ENCODE results near the gene ODAD4. TPM values are rescaled to one million over a fixed set of nuclear protein-coding genes. Genes with fewer than 3 reads are reported as not detected.
"Not testable (repeated sequence)": the region's sequence is repeated elsewhere in the genome, so short reads cannot be mapped to it uniquely, and the experiment has no call there.

ODAD4 gene
- total RNA-seq, 2 experiments from 2014 or later = 0.89 to 0.97 TPM

GRCh38 chr17:41915566-41915965, 14.9 kb upstream of the ODAD4 start:
- no peak for DNase-seq
- H3K27me3 Mint-ChIP-seq (ENCODE audit: low read depth) = no peaks in the 10 kb centered on the region
- no peak overlapping the region for H3K27ac Mint-ChIP-seq
- peaks cover 44% of the 10 kb centered on the region for H3K4me1 Mint-ChIP-seq (ENCODE audit: low read depth)
- no peak for ATAC-seq
- no peak overlapping the region for H3K4me3 Mint-ChIP-seq
- no peaks in the 10 kb centered on the region for H3K9me3 Mint-ChIP-seq (ENCODE audit: insufficient read depth)
- POLR2A ChIA-PET = interaction anchor here (1.0 kb wide), 1 partner anchor 15 kb away, joined by 3 read pairs; the partner anchor contains the start of gene ODAD4
- peaks cover 50% of the 10 kb centered on the region for H3K36me3 Mint-ChIP-seq (ENCODE audit: low read depth)
- CTCF ChIA-PET = interaction anchor here (1.2 kb wide), 1 partner anchor 45 kb away, joined by 3 read pairs; no protein-coding TSS in a partner anchor

- Mint-ChIP-seq H3K27ac (peak overlapping the region; percentile 95), H3K9me3 (ENCODE audit: insufficient read depth) (no peaks in the 10 kb centered on the region), H3K4me3 (peak overlapping the region; percentile 93)
Measured at GRCh38 chr17:41917192-41917591, 13.2 kb upstream of the ODAD4 start.

DNA sequence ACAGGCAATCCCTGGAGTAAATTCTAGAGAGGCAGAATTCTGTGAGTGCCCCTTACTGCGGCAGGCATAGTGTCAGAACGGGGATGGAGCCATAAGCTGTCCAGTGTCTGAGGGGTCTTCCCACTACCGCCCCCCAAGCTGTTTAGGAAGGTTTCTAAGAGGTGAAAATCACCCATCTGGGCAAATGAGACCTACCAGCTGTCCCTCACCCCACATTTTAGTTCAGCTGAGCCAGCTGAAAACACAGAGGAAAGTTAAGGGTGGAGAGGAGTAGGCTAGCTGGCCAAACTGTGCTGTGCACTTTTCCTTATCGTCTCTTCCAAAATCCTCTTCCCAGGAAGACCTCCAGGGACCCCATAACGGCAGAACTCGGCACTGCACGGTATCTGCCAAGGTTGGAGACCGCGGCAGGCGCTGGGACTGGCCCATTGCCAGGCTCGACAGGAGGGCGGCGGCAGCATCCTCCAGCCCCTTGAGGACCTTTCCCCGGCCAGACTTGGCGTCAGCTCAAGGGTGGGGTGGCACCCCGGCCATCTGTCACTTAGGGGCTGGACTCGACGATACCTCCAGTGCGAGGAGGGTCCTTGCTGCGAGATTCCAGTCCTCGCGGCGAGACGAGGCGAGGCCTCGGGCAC, 12.6 kb upstream of the ODAD4 start:
- no peaks in the 10 kb centered on the region for H3K27me3 Mint-ChIP-seq (ENCODE audit: low read depth)
- peaks cover 31% of the 10 kb centered on the region for H3K36me3 Mint-ChIP-seq (ENCODE audit: low read depth)
- H3K9me3 Mint-ChIP-seq (ENCODE audit: insufficient read depth) = no peaks in the 10 kb centered on the region
- CTCF ChIA-PET = interaction anchor here (1.0 to 1.6 kb wide), 5 partner anchors 8 to 201 kb away, joined by 3 to 13 read pairs (median 4); partner anchors contain the start of genes DNAJC7 and ODAD4
- peaks cover 44% of the 10 kb centered on the region for H3K4me1 Mint-ChIP-seq (ENCODE audit: low read depth)
- POLR2A ChIA-PET = interaction anchor here (0.8 to 2.9 kb wide), 10 partner anchors 8 to 692 kb away, joined by 3 to 49 read pairs (median 8); partner anchors contain the start of genes CNP, DHX58, DNAJC7 and EIF1
- ATAC-seq (peak; percentile 15), DNase-seq (peak; percentile 45)
- H3K4me3 Mint-ChIP-seq = peak overlapping the region; percentile 93
- H3K27ac Mint-ChIP-seq = peak overlapping the region; percentile 95

More at GRCh38 chr17:41917192-41917591, 13.2 kb upstream of the ODAD4 start:
- ChIA-PET CTCF (interaction anchor here (0.5 to 1.5 kb wide), 3 partner anchors 9 to 270 kb away, joined by 3 to 4 read pairs (median 4); partner anchors contain the start of gene DNAJC7), POLR2A (interaction anchor here (1.1 to 2.9 kb wide), 5 partner anchors 12 to 693 kb away, joined by 3 to 49 read pairs (median 8); partner anchors contain the start of genes EIF1, KLHL11, ODAD4 and TUBG1)
- H3K27me3 Mint-ChIP-seq (ENCODE audit: low read depth) = no peaks in the 10 kb centered on the region
- ATAC-seq (no peak), DNase-seq (no peak)
- peaks cover 44% of the 10 kb centered on the region for H3K4me1 Mint-ChIP-seq (ENCODE audit: low read depth)
- peaks cover 37% of the 10 kb centered on the region for H3K36me3 Mint-ChIP-seq (ENCODE audit: low read depth)

GRCh38 chr17:41918314-41919164, 11.9 kb upstream of the ODAD4 start, which contains the start of gene ACLY:
ACLY (minus strand) TSS chr17:41918951; CDS start chr17:41913873, 5,078 bp downstream.
- ChIA-PET POLR2A (interaction anchor here (0.5 to 2.9 kb wide), 14 partner anchors 9 to 362 kb away, joined by 3 to 49 read pairs (median 6); partner anchors contain the start of genes CNP, DHX58, DNAJC7 and EIF1), CTCF (interaction anchor here (0.8 to 1.6 kb wide), 6 partner anchors 8 to 200 kb away, joined by 3 to 13 read pairs (median 4); partner anchors contain the start of genes DNAJC7 and ODAD4)
- peak; percentile 98 for DNase-seq
- H3K4me3 Mint-ChIP-seq = peak within 1 kb of the TSS; percentile 93
- peak; percentile 94 for ATAC-seq
- H3K27ac Mint-ChIP-seq = peak within 1 kb of the TSS; percentile 95
- peaks cover 41% of the 10 kb centered on the region for H3K4me1 Mint-ChIP-seq (ENCODE audit: low read depth)
- H3K27me3 Mint-ChIP-seq (ENCODE audit: low read depth) = no peaks in the 10 kb centered on the region
- H3K36me3 Mint-ChIP-seq (ENCODE audit: low read depth) = peaks cover 25% of the 10 kb centered on the region
- no peaks in the 10 kb centered on the region for H3K9me3 Mint-ChIP-seq (ENCODE audit: insufficient read depth)

DNA sequence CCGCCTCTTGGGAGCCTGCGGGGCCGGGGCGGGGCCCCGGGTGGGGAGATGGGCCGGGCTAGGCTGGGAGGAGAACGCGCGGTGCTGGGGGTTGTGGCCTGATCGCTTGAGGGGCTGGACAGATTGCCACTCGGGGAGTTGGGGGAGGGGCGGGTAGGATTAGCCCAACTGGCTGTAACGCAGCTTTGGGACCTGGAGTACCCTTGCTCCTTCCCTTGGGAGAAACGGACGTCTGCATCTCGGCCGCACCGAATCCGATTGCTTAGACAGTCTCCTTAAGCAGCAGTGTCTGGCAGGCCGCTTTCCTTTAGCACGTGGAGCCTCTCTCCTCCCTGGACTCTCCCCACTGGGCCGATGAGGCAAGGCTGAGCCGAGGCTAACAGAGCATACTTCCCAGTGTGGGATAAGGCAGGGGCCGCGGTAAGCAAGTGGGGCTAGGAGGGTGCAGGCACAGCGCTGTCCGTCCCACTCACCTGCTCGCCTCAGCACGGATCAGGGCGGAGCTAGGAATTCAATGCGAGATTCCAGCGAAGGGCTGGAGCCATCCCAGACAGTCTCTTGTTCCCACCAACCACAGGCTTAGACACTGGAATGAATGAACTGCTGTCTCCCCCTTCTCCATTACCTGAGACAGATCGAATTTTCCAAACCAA, 11.1 kb upstream of the ODAD4 start:
- Mint-ChIP-seq H3K27me3 (ENCODE audit: low read depth) (no peaks in the 10 kb centered on the region), H3K4me3 (peak overlapping the region; percentile 93), H3K4me1 (ENCODE audit: low read depth) (peaks cover 37% of the 10 kb centered on the region), H3K9me3 (ENCODE audit: insufficient read depth) (no peaks in the 10 kb centered on the region), H3K27ac (peak overlapping the region; percentile 95), H3K36me3 (ENCODE audit: low read depth) (peaks cover 21% of the 10 kb centered on the region)
- DNase-seq (no peak), ATAC-seq (peak; percentile 24)
- ChIA-PET CTCF (interaction anchor here (0.8 to 1.6 kb wide), 2 partner anchors 11 to 44 kb away, joined by 8 to 13 read pairs; partner anchors contain the start of gene ODAD4), POLR2A (interaction anchor here (1.5 to 2.9 kb wide), 7 partner anchors 10 to 230 kb away, joined by 8 to 49 read pairs (median 9); partner anchors contain the start of genes CNP, DHX58, EIF1 and KLHL11)

DNA sequence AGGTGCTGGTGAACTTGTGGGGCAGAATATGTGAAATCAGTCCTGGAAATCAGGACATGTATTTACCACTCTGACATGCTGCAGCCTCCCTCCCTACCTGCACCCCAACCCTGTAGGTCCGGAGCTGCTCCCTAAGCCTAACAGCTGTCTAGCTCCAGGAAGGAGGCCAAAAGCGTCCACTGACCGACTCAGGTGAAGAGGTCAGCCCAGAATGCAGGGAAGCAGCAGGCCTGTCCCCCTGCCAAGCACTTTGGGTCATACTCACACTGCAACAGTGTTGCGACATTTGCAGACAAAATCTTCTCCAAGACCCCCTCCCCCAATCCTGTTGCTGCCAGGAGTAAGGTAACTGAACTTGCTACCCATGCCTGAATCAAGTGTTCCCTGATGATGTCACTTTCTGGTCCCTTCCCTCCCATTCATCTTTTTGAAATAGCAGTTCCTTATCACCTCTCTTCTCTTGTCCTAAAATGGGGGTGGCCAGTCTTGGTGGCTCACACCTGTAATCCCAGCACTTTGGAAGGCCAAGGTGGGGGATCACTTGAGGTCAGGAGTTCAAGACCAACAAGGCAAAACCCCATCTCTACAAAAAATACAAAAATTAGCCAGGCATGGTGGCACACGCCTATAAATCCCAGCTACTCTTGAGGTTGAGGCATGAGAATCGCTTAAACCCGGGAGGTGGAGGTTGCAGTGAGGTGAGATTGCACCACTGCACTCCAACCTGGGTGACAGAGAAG, 10.4 kb upstream of the ODAD4 start:
- ChIA-PET CTCF (no interaction called here), POLR2A (interaction anchor here (2.5 to 2.9 kb wide), 2 partner anchors 9 to 46 kb away, joined by 9 to 49 read pairs; partner anchors contain the start of genes CNP and ODAD4)
- Mint-ChIP-seq H3K27me3 (ENCODE audit: low read depth) (no peaks in the 10 kb centered on the region), H3K9me3 (ENCODE audit: insufficient read depth) (no peaks in the 10 kb centered on the region), H3K27ac (peak overlapping the region; percentile 32), H3K36me3 (ENCODE audit: low read depth) (peaks cover 18% of the 10 kb centered on the region), H3K4me3 (peak overlapping the region; percentile 93), H3K4me1 (ENCODE audit: low read depth) (peaks cover 30% of the 10 kb centered on the region)
- no peak for DNase-seq
- ATAC-seq = no peak

- H3K4me1 Mint-ChIP-seq (ENCODE audit: low read depth) = peaks cover 26% of the 10 kb centered on the region
- H3K9me3 Mint-ChIP-seq (ENCODE audit: insufficient read depth) = no peaks in the 10 kb centered on the region
- no peak for ATAC-seq
- H3K4me3 Mint-ChIP-seq = no peak overlapping the region
- H3K27me3 Mint-ChIP-seq (ENCODE audit: low read depth) = no peaks in the 10 kb centered on the region
- peaks cover 16% of the 10 kb centered on the region for H3K36me3 Mint-ChIP-seq (ENCODE audit: low read depth)
- CTCF ChIA-PET = no interaction called here
- no peak for DNase-seq
- no peak overlapping the region for H3K27ac Mint-ChIP-seq
- POLR2A ChIA-PET = no interaction called here
Measured at GRCh38 chr17:41920580-41920955, 9.8 kb upstream of the ODAD4 start.

- H3K4me1 Mint-ChIP-seq (ENCODE audit: low read depth) = peaks cover 29% of the 10 kb centered on the region
- no peak overlapping the region for H3K27ac Mint-ChIP-seq
- peaks cover 5% of the 10 kb centered on the region for H3K36me3 Mint-ChIP-seq (ENCODE audit: low read depth)
- POLR2A ChIA-PET = interaction anchor here (0.9 to 1.7 kb wide), 2 partner anchors 12 to 41 kb away, joined by 3 to 8 read pairs; partner anchors contain the start of gene CNP
- H3K4me3 Mint-ChIP-seq = no peak overlapping the region
- DNase-seq = no peak
- CTCF ChIA-PET = interaction anchor here (0.5 to 1.1 kb wide), 2 partner anchors 9 to 35 kb away, joined by 3 to 4 read pairs; no protein-coding TSS in a partner anchor
- ATAC-seq = no peak
- no peaks in the 10 kb centered on the region for H3K27me3 Mint-ChIP-seq (ENCODE audit: low read depth)
- no peaks in the 10 kb centered on the region for H3K9me3 Mint-ChIP-seq (ENCODE audit: insufficient read depth)
Measured at GRCh38 chr17:41925991-41926590, 4.3 kb upstream of the ODAD4 start.

DNA sequence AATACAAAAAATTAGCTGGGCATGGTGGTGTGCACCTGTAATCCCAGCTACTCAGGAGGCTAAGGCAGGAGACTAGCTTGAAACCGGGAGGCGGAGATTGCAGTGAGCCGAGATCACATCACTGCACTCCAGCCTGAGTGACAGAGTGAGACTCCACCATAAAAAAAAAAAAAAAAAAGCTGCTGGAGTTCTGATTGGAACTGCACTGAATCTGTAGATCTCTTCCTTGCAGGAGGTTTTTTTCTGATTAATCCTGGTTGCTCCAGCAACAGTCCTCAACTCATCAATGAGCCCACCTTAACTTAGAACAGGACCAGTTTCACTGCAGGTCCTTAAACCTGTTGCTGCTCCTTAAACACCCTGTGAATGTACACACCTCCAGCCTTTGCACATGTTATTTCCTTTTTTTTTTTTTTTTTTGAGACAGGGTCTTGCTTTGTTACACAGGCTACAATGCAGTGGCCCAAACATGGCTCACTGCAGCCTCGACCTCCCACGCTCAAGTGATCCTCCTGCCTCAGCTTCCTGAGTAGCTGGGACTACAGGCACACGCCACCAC, 1.6 kb upstream of the ODAD4 start:
- POLR2A ChIA-PET = interaction anchor here (3.8 kb wide), 1 partner anchor 10 kb away, joined by 49 read pairs; the partner anchor contains the start of gene ACLY
- H3K27ac Mint-ChIP-seq = peak overlapping the region; percentile 58
- no peak for DNase-seq

GRCh38 chr17:41930833-41931156, 378 bp downstream of the ODAD4 start:
- not testable (repeated sequence) for H3K36me3 Mint-ChIP-seq (ENCODE audit: low read depth); DNase-seq; H3K27me3 Mint-ChIP-seq (ENCODE audit: low read depth); ATAC-seq; H3K9me3 Mint-ChIP-seq (ENCODE audit: insufficient read depth)
- Mint-ChIP-seq H3K27ac (peak overlapping the region; percentile 96), H3K4me1 (ENCODE audit: low read depth) (peaks cover 55% of the 10 kb centered on the region), H3K4me3 (peak overlapping the region; percentile 96)
- ChIA-PET CTCF (interaction anchor here (0.6 to 2.6 kb wide), 19 partner anchors 8 to 475 kb away, joined by 3 to 22 read pairs (median 3); partner anchors contain the start of genes ACLY, CNP, KLHL11 and NKIRAS2), POLR2A (interaction anchor here (0.6 to 3.8 kb wide), 12 partner anchors 8 to 182 kb away, joined by 3 to 49 read pairs (median 4); partner anchors contain the start of genes ACLY, CNP, DHX58 and DNAJC7)

More for the DNA sequence above, 1.6 kb upstream of the ODAD4 start:
- Mint-ChIP-seq H3K9me3 (ENCODE audit: insufficient read depth) (no peaks in the 10 kb centered on the region), H3K4me3 (peak overlapping the region; percentile 96), H3K4me1 (ENCODE audit: low read depth) (peaks cover 53% of the 10 kb centered on the region), H3K36me3 (ENCODE audit: low read depth) (peaks cover 5% of the 10 kb centered on the region), H3K27me3 (ENCODE audit: low read depth) (no peaks in the 10 kb centered on the region)
- ATAC-seq = no peak
- CTCF ChIA-PET = interaction anchor here (0.6 to 2.6 kb wide), 5 partner anchors 31 to 182 kb away, joined by 3 to 22 read pairs (median 5); partner anchors contain the start of genes DNAJC7 and P3H4
